Activated naive CD4-positive, alpha-beta T cell treated with anti-CD3 and anti-CD28 coated beads, Interleukin-2, amount 10 ng/mL, durations not matched to agents 7 days and 5 days (primary cell): Measurements from ENCODE around the gene OR6C76.
"Not testable (repeated sequence)": the region's sequence is repeated elsewhere in the genome, so short reads cannot be mapped to it uniquely, and the experiment has no call there.

Experiments used
- CTCF ChIA-PET: fragments of 350-600 bp; sonication (Branson Sonifier 250); formaldehyde crosslinking; loops from one replicate; lab custom pipeline; 2021; ENCODE audit warnings: antibody characterized with exemption; lab: Charles Lee
- DNase-seq: peaks from one replicate; pipeline ENCODE4 v3.0.0-alpha.2; 2020
- H3K27ac Mint-ChIP-seq: one replicate; pipeline ENCODE4 v1.8.0; 2021; ENCODE audit warnings: mild to moderate bottlenecking, moderate library complexity, mixed read lengths
- H3K27me3 Mint-ChIP-seq: one replicate; pipeline ENCODE4 v1.8.0; 2021; ENCODE audit warnings: mild to moderate bottlenecking, mixed read lengths
- H3K36me3 Mint-ChIP-seq: one replicate; pipeline ENCODE4 v1.8.0; 2021; ENCODE audit warnings: mixed read lengths
- H3K4me1 Mint-ChIP-seq: one replicate; pipeline ENCODE4 v1.8.0; 2021; ENCODE audit warnings: mixed read lengths
- H3K4me3 Mint-ChIP-seq: one replicate; pipeline ENCODE4 v1.8.0; 2021; ENCODE audit warnings: mild to moderate bottlenecking, moderate library complexity, mixed read lengths
- H3K9me3 Mint-ChIP-seq: one replicate; pipeline ENCODE4 v1.8.0; 2021; ENCODE audit warnings: mixed read lengths

The OR6C76 gene

GRCh38 chr12:55425954-55426353 lies at the start of gene OR6C76:
Gene OR6C76 (plus strand): TSS chr12:55426254. CDS start chr12:55426254, 0 bp downstream.
- no peaks in the 10 kb centered on the region for H3K9me3 Mint-ChIP-seq
- DNase-seq: no peak
- no peaks in the 10 kb centered on the region for H3K36me3 Mint-ChIP-seq
- CTCF ChIA-PET: no interaction called here
- H3K27ac Mint-ChIP-seq: no peak within 1 kb of the TSS
- no peaks in the 10 kb centered on the region for H3K27me3 Mint-ChIP-seq
- H3K4me1 Mint-ChIP-seq: no peaks in the 10 kb centered on the region
- H3K4me3 Mint-ChIP-seq: no peak within 1 kb of the TSS

DNA sequence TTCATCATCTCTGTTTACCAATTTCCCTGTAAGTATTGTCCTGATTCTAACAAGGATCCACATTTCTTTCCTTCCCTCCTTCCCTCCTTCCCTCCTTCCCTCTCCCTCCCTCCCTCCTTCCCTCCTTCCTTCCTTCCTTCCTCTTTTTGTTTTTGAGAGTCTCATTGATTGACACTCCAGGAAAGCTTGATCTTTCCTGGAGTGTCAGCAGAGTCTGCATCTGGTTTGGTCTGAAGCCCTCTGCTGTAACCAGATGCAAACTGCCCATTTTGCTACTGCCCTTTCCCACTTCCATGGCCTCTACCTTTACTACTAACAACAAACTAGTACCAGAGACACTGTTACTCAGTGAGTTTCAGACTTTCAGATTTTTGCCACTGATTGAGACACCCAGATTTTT lies 40.2 kb upstream of the OR6C76 start:
- CTCF ChIA-PET: no interaction called here

DNA sequence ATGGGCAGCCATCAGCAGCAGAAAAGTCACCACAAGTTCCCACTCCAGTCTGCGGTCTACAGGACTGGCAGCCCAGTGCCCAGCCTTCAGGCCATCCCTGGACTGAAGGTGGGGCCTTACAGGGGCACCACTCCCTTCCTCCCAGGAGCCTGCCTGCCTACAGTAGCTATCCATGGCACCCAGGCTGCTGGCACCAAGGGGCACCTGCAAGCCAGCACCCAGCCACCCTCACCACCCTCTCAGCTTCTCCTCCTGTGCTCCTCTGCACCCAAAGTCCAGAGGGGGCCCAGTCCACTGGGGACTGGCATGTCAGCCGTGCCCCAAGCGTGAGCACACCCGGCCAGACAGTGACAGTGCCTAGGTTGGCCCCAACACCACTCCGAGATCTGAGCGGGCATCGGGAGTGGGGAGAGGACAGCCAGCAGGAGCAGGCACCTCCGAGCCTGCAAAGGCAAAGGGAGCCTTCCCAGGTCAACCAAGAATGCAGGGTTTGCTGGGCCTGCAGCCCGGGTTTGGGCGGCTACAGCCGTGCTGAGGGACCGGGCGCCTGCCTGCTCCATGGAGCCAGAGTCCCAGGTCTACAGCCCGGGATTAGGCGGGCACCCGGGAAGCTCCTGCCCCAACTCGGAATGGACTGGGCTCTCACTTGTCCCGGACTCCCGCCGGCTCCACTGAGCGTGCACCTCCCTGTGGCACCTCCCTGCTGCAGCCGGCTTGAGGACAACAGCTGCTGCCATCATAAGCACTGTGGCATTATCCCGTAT lies 33.8 kb upstream of the OR6C76 start:
- Mint-ChIP-seq H3K4me3 (no peak overlapping the region), H3K4me1 (no peaks in the 10 kb centered on the region), H3K27ac (no peak overlapping the region), H3K9me3 (no peaks in the 10 kb centered on the region), H3K36me3 (no peaks in the 10 kb centered on the region), H3K27me3 (peaks cover 4% of the 10 kb centered on the region)
- CTCF ChIA-PET: no interaction called here
- no peak for DNase-seq

More for the DNA sequence above, 40.2 kb upstream of the OR6C76 start:
- Mint-ChIP-seq H3K36me3 (no peaks in the 10 kb centered on the region), H3K27ac (no peak overlapping the region), H3K4me3 (no peak overlapping the region), H3K4me1 (no peaks in the 10 kb centered on the region), H3K9me3 (no peaks in the 10 kb centered on the region), H3K27me3 (no peaks in the 10 kb centered on the region)
- DNase-seq: no peak

DNA sequence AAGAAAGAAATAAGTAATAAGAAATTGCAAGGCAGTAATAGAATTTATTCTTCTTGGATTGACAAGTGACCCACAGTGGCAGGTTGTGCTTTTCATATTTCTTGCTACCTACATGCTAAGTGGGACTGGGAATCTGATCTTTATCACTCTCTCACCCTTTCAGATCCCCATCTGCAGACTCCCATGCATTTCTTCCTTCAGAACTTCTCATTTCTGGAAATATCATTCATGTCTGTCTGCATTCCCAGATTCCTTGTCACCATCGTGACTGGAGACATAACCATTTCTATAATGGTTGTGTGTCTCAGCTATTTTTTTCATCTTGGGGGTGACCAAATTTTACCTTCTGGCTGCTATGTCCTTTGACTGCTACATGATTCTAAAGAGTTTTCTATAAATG lies 29.7 kb upstream of the OR6C76 start:
- Mint-ChIP-seq H3K4me1 (no peaks in the 10 kb centered on the region), H3K27ac (no peak overlapping the region), H3K27me3 (peaks cover 4% of the 10 kb centered on the region), H3K36me3 (no peaks in the 10 kb centered on the region), H3K9me3 (no peaks in the 10 kb centered on the region), H3K4me3 (no peak overlapping the region)
- DNase-seq: no peak
- CTCF ChIA-PET: no interaction called here

- no peaks in the 10 kb centered on the region for H3K36me3 Mint-ChIP-seq
- H3K27ac Mint-ChIP-seq: no peak within 1 kb of the TSS
- CTCF ChIA-PET: no interaction called here
- no peak for DNase-seq
- no peaks in the 10 kb centered on the region for H3K27me3 Mint-ChIP-seq
- no peak within 1 kb of the TSS for H3K4me3 Mint-ChIP-seq
- H3K9me3 Mint-ChIP-seq: no peaks in the 10 kb centered on the region
- H3K4me1 Mint-ChIP-seq: no peaks in the 10 kb centered on the region
These were observed 25.8 kb upstream of the OR6C76 start, which contains the start of gene OR6C65 for GRCh38 chr12:55400229-55400628. Gene OR6C65 (plus strand): TSS chr12:55400529. CDS start chr12:55400529, 0 bp downstream.

DNA sequence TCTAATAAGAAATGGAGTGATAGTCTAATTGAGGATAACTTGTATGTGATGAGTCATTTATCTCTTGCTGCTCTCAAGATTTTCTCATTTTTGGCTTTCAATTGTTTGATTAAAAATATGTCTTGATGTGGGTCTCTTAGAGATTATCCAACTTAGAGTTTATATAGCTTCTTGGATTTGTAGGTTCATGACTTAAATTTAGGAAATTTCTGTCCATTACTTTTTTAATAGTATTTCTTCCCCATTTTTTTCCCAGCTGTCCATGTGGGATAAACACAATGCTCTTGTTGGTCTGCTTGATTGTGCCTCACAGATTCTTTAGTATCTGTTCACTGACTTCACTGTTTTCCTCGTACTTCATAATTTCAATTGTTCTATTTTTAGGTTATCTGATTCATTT lies 18.2 kb upstream of the OR6C76 start:
- no peaks in the 10 kb centered on the region for H3K36me3 Mint-ChIP-seq
- H3K4me3 Mint-ChIP-seq: no peak overlapping the region
- no peaks in the 10 kb centered on the region for H3K4me1 Mint-ChIP-seq
- CTCF ChIA-PET: no interaction called here
- H3K9me3 Mint-ChIP-seq: no peaks in the 10 kb centered on the region
- peaks cover 10% of the 10 kb centered on the region for H3K27me3 Mint-ChIP-seq
- no peak for DNase-seq
- H3K27ac Mint-ChIP-seq: no peak overlapping the region

- H3K4me1 Mint-ChIP-seq, H3K36me3 Mint-ChIP-seq, DNase-seq, CTCF ChIA-PET, H3K27ac Mint-ChIP-seq, H3K9me3 Mint-ChIP-seq, H3K4me3 Mint-ChIP-seq: not testable (repeated sequence)
- H3K27me3 Mint-ChIP-seq: peaks cover 13% of the 10 kb centered on the region
These were observed 16.9 kb upstream of the OR6C76 start for GRCh38 chr12:55409133-55409532.

DNA sequence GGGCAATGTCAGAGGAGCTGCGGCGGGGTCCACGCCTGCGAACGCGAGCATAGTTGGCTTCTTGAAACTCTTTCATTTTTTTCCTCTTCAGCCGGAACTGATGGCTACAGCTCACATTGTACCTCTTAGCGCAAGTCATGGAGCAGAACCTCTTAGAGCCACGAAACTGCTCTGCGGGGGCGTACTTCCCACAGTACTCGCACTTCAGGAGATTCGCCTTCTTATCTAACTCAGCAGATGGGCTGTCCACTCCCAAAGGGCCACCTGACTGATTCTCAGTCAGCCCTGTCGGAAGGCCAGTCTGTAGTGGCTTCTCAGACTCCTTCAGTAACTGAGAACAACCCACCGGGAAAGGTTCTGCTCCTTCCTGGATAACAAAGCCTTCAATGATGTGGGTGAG lies 13.9 kb upstream of the OR6C76 start:
- H3K36me3 Mint-ChIP-seq, H3K4me1 Mint-ChIP-seq, DNase-seq, H3K27ac Mint-ChIP-seq, H3K9me3 Mint-ChIP-seq, H3K4me3 Mint-ChIP-seq, CTCF ChIA-PET: not testable (repeated sequence)
- H3K27me3 Mint-ChIP-seq: peaks cover 27% of the 10 kb centered on the region

GRCh38 chr12:55413498-55414388 lies 12.3 kb upstream of the OR6C76 start:
- H3K27ac Mint-ChIP-seq, H3K36me3 Mint-ChIP-seq, DNase-seq, H3K9me3 Mint-ChIP-seq, H3K4me1 Mint-ChIP-seq, CTCF ChIA-PET, H3K4me3 Mint-ChIP-seq: not testable (repeated sequence)
- peaks cover 27% of the 10 kb centered on the region for H3K27me3 Mint-ChIP-seq

DNA sequence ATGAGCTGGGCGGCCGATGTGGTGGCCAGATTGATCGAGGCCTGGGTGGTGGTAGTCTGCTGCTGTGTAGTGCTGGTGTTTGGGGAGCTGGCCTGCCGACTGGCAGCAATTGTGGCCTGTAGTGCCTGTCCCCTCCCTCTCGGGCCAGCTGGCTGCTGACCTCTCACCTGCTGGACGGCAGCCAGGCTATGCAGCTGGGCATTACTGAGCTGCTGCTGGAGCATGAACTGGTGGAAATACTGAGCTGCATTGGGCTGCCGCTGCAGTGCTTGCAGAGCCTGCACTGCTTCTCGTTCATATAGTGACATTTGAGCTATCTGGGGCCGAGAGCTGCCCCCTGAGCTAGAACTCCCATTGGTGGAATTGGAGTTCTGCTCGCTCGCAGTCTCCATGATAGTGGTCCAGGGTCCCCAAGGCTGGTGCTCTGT lies 11.6 kb upstream of the OR6C76 start:
- H3K36me3 Mint-ChIP-seq, H3K4me3 Mint-ChIP-seq, CTCF ChIA-PET, H3K27ac Mint-ChIP-seq, DNase-seq, H3K4me1 Mint-ChIP-seq, H3K9me3 Mint-ChIP-seq: not testable (repeated sequence)
- peaks cover 27% of the 10 kb centered on the region for H3K27me3 Mint-ChIP-seq

DNA sequence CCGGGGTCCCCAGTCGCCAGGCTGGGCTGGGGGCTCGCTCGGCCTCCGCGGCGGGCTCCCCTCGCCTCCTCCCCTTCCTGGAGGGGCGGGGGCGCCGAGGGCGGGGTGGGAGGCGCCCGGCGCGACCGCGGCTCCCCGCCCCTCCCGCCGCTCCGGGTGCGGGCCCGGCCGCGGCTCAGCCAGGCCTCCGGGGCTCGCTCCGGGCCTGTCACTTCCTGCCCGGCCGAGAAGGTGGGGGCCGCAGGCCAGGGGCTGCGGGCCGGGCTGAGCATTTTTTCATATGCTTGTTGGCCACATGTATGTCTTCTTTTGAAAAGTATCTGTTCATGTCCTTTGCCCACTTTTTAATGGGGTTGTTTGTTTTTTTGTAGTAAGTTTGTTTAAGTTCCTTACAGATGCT lies 11.2 kb upstream of the OR6C76 start:
- H3K36me3 Mint-ChIP-seq, H3K4me3 Mint-ChIP-seq, H3K27ac Mint-ChIP-seq, H3K9me3 Mint-ChIP-seq, H3K4me1 Mint-ChIP-seq, DNase-seq, CTCF ChIA-PET: not testable (repeated sequence)
- H3K27me3 Mint-ChIP-seq: peaks cover 27% of the 10 kb centered on the region

DNA sequence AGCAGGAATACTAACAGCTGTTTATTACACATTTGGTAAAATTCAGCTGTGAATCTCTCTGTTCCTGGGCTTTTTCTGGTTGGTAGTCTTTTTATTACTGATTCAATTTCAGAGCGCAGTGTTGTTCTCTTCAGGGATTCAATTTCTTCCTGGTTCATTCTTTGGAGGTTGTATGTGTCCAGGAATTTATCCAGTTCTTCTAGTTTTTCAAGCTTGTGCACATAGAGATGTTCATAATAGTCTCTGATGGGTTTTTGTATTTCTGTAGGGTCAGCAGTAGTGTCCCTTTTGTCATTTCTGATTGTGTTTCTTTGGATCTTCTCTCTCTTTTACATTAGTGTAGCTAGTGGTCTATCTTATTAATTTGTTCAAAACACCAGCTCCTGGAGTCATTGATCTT lies 9.1 kb upstream of the OR6C76 start:
- Mint-ChIP-seq H3K27me3 (peaks cover 26% of the 10 kb centered on the region), H3K27ac (no peak overlapping the region), H3K9me3 (no peaks in the 10 kb centered on the region), H3K4me1 (no peaks in the 10 kb centered on the region), H3K4me3 (no peak overlapping the region), H3K36me3 (no peaks in the 10 kb centered on the region)
- CTCF ChIA-PET: no interaction called here
- DNase-seq: no peak

- no peaks in the 10 kb centered on the region for H3K36me3 Mint-ChIP-seq
- no peaks in the 10 kb centered on the region for H3K4me1 Mint-ChIP-seq
- no peak for DNase-seq
- no peak overlapping the region for H3K27ac Mint-ChIP-seq
- CTCF ChIA-PET: no interaction called here
- no peak overlapping the region for H3K4me3 Mint-ChIP-seq
- peaks cover 8% of the 10 kb centered on the region for H3K27me3 Mint-ChIP-seq
- H3K9me3 Mint-ChIP-seq: no peaks in the 10 kb centered on the region
These were observed 5.6 kb upstream of the OR6C76 start for GRCh38 chr12:55420307-55420962.
